ENCODE results near the gene LAMA2. TPM values are rescaled to one million over a fixed set of nuclear protein-coding genes. Genes with fewer than 3 reads are reported as not detected.

Gene LAMA2
- polyA plus RNA-seq, 1 of the 3 experiments (the other 2 are of a cell fraction): 0.92 TPM

GRCh38 chr6:129513471-129513870 lies 630.5 kb downstream of the LAMA2 start (continued):
- TF ChIP-seq JUND (IDR thresholded peaks at IDR 0.05) (peak; percentile 39; the same call in 1 of the 2 replicates), CHD2 (IDR thresholded peaks at IDR 0.05; ENCODE audit: low read length, partially characterized antibody) (no peak), FOSL2 (IDR thresholded peaks at IDR 0.05; ENCODE audit: borderline replicate concordance, low read depth) (peak; percentile 42; the same call in 1 of the 2 replicates), EP300 (IDR thresholded peaks at IDR 0.05; ENCODE audit: borderline replicate concordance in 1 of 2, low read depth in 1 of 2, low read length in 1 of 2) (peak; percentile 6 to 76; a peak in 2 of 4 replicates), RCOR1 (IDR thresholded peaks at IDR 0.05; ENCODE audit: low read length) (no peak), PBX3 (IDR thresholded peaks at IDR 0.05) (peak; percentile 69; the same call in 1 of the 2 replicates), NFIC (IDR thresholded peaks at IDR 0.05; ENCODE audit: borderline replicate concordance) (peak; percentile 45; the same call in 1 of the 2 replicates), TEAD4 (IDR thresholded peaks at IDR 0.05; ENCODE audit: borderline replicate concordance, insufficient read depth) (peak; percentile 52; the same call in 1 of the 2 replicates)

- H3F3A ChIP-seq (replicated peaks; ENCODE audit: insufficient read depth): no peaks in the 10 kb centered on the region
- H3K4me2 ChIP-seq: no peak overlapping the region
- DNase-seq: no peak
- H2AFZ ChIP-seq (ENCODE audit: low read depth): no peak overlapping the region
- H3K36me3 ChIP-seq (replicated peaks in 1 of 2; ENCODE audit: control insufficient read depth in 1 of 2, insufficient read depth in 2 of 2, low read length in 1 of 2): peaks cover 0 to 56% of the 10 kb centered on the region in 2 experiments
- ChIA-PET POLR2A (no interaction called here), CTCF (interaction anchor here (0.7 kb wide), 1 partner anchor 14 kb away, joined by 3 read pairs; no protein-coding TSS in a partner anchor)
- H3K9me3 ChIP-seq: no peaks in the 10 kb centered on the region
- H4K20me1 ChIP-seq (ENCODE audit: insufficient read depth): no peaks in the 10 kb centered on the region
- H3K79me2 ChIP-seq (ENCODE audit: insufficient read depth): no peaks in the 10 kb centered on the region
- no peak overlapping the region for H3K27ac ChIP-seq (ENCODE audit: low read depth in 2 of 2, low read length in 1 of 2)
- H3K9ac ChIP-seq: no peak overlapping the region
- WGBS (ENCODE audit: low lambda C conversion rate): 73% methylated on average over 2 of the region's 2 CpGs
- no peaks in the 10 kb centered on the region for H3K27me3 ChIP-seq (ENCODE audit: insufficient read depth)
- H3K4me3 ChIP-seq (ENCODE audit: low read depth in 2 of 2, low read length in 1 of 2): no peak overlapping the region
- H3K9me2 ChIP-seq: no peaks in the 10 kb centered on the region
- H3K4me1 ChIP-seq (ENCODE audit: control insufficient read depth in 1 of 2, insufficient read depth in 2 of 2, low read depth in 1 of 2, low read length in 1 of 2): peaks cover 0 to 14% of the 10 kb centered on the region in 2 experiments; a peak in 2 of 4 replicates
- no peak for TF ChIP-seq CTCF (IDR thresholded peaks at IDR 0.05)
- TF ChIP-seq USF1 (IDR thresholded peaks at IDR 0.05; ENCODE audit: borderline replicate concordance, low read depth): no peak
- TF ChIP-seq MXI1 (IDR thresholded peaks at IDR 0.05; ENCODE audit: low read depth, low read length): no peak
- no peak for TF ChIP-seq FOXM1 (IDR thresholded peaks at IDR 0.05; ENCODE audit: low read depth)
Measured at GRCh38 chr6:129515004-129515403, 632.1 kb downstream of the LAMA2 start.

GRCh38 chr6:129516005-129516404 lies 633.1 kb downstream of the LAMA2 start:
- ChIA-PET POLR2A (no interaction called here), CTCF (no interaction called here)
- Histone ChIP-seq H3K9me2 (no peaks in the 10 kb centered on the region), H3F3A (replicated peaks; ENCODE audit: insufficient read depth) (no peaks in the 10 kb centered on the region), H3K27ac (ENCODE audit: low read depth in 2 of 2, low read length in 1 of 2) (no peak overlapping the region), H3K79me2 (ENCODE audit: insufficient read depth) (no peaks in the 10 kb centered on the region), H3K9ac (no peak overlapping the region), H3K4me2 (no peak overlapping the region), H4K20me1 (ENCODE audit: insufficient read depth) (no peaks in the 10 kb centered on the region), H3K9me3 (no peaks in the 10 kb centered on the region), H3K4me3 (ENCODE audit: low read depth in 2 of 2, low read length in 1 of 2) (no peak overlapping the region), H2AFZ (ENCODE audit: low read depth) (no peak overlapping the region), H3K36me3 (replicated peaks in 1 of 2; ENCODE audit: control insufficient read depth in 1 of 2, insufficient read depth in 2 of 2, low read length in 1 of 2) (peaks cover 0 to 48% of the 10 kb centered on the region in 2 experiments), H3K4me1 (ENCODE audit: control insufficient read depth in 1 of 2, insufficient read depth in 2 of 2, low read depth in 1 of 2, low read length in 1 of 2) (peaks cover 0 to 11% of the 10 kb centered on the region in 2 experiments; a peak in 2 of 4 replicates), H3K27me3 (ENCODE audit: insufficient read depth) (no peaks in the 10 kb centered on the region)
- no peak for DNase-seq
- 89% methylated on average over 3 of the region's 3 CpGs for WGBS (ENCODE audit: low lambda C conversion rate)
- no peak for TF ChIP-seq ZBTB33 (IDR thresholded peaks at IDR 0.05; ENCODE audit: borderline replicate concordance, low read depth)
- no peak for TF ChIP-seq RCOR1 (IDR thresholded peaks at IDR 0.05; ENCODE audit: low read length)
- no peak for TF ChIP-seq RAD21 (IDR thresholded peaks at IDR 0.05; ENCODE audit: low read length)

Data from SK-N-SH (cell line).